HCT116 (cell line): ENCODE data around the gene CBR1. TPM values are rescaled to one million over a fixed set of nuclear protein-coding genes. Genes with fewer than 3 reads are reported as not detected.

Source experiments
- ATAC-seq: fragments of 200-7000 bp; cut with Tn5 transposase; 2 replicates; pipeline ENCODE4 v1.9.1; 2020; ENCODE audit warnings: mild to moderate bottlenecking, moderate library complexity
- BruUV-seq: library from RNA; stranded (reverse); fragments of 400-500 nt; replicated peaks from 2 replicates; lab custom pipeline; 2021; lab: Mats Ljungman, UMichigan
- CTCF ChIA-PET: fragments of 300-600 bp; sonication (Branson Sonifier 250); formaldehyde crosslinking; loops from one replicate; lab custom pipeline; 2021; ENCODE audit warnings: antibody characterized with exemption; lab: Charles Lee
- POLR2A ChIA-PET: fragments of 300-600, 350-600 bp; sonication (Branson Sonifier 250); formaldehyde crosslinking; loops from one replicate; lab custom pipeline; 2021; ENCODE audit warnings: antibody characterized with exemption; lab: Charles Lee
- RAD21 ChIA-PET, 2 experiments: fragments of 300-600 bp; sonication (Branson Sonifier 250); formaldehyde crosslinking; loops; one replicate each; lab custom pipeline; 2023; ENCODE audit warnings: low total read pairs in 2 of 2; ENCODE audit not compliant: uncharacterized antibody in 2 of 2, unreplicated experiment in 2 of 2, low non-redundant PET in 1 of 2; lab: Charles Lee
- DNase-seq: peaks from one replicate; pipeline ENCODE4 v3.0.0-alpha.2; 2010; ENCODE audit warnings: low read depth, low spot score
- H2AFZ ChIP-seq: fragments of 200-600 bp; shearing (Covaris generic), sonication (generic); 2 replicates; pipeline ENCODE4 v1.6.1; 2017; ENCODE audit warnings: low read depth, mixed run types, mixed read lengths, antibody characterized with exemption, low read length; ENCODE audit not compliant: poor library complexity, severe bottlenecking
- H3K27ac ChIP-seq: 2 replicates; pipeline ENCODE4 v1.5.1; 2012; ENCODE audit warnings: low read depth, low read length
- H3K27me3 ChIP-seq: fragments of 200-600 bp; sonication (generic); 2 replicates; pipeline ENCODE4 v1.6.1; 2016; ENCODE audit warnings: mixed run types, low read length, mixed read lengths; ENCODE audit not compliant: insufficient read depth
- H3K36me3 ChIP-seq, 2 experiments: fragments of 200-500 bp in 1 of 2; fragments of 200-600 bp in 1 of 2; sonication (Bioruptor generic) in 1 of 2; sonication (generic) in 1 of 2; 2 replicates each; pipeline versions ENCODE4 v1.5.1 to v1.6.1; 2014 to 2016; ENCODE audit warnings: low read length in 2 of 2, inconsistent platforms in 1 of 2, mixed read lengths in 1 of 2, mixed run types in 1 of 2; ENCODE audit not compliant: insufficient read depth in 2 of 2, control insufficient read depth in 1 of 2
- H3K4me1 ChIP-seq, 2 experiments: fragments of 200-600 bp in 1 of 2; sonication (generic) in 1 of 2; 2 replicates each; pipeline versions ENCODE4 v1.5.1 to v1.6.1; 2012 to 2017; ENCODE audit warnings: low read length in 2 of 2, inconsistent platforms in 1 of 2, mild to moderate bottlenecking in 1 of 2, mixed read lengths in 1 of 2, mixed run types in 1 of 2, moderate library complexity in 1 of 2; ENCODE audit not compliant: insufficient read depth in 2 of 2, control insufficient read depth in 1 of 2
- H3K4me2 ChIP-seq: fragments of 200-600 bp; sonication (generic); 2 replicates; pipeline ENCODE4 v1.6.1; 2017; ENCODE audit warnings: mixed run types, low read length, mixed read lengths
- H3K4me3 ChIP-seq, 2 experiments: fragments of 200-600 bp in 1 of 2; sonication (generic) in 1 of 2; replicated peaks in 1 of 2; 2 replicates each; pipeline ENCODE4 v1.5.1; 2011 to 2016; ENCODE audit warnings: low read length in 2 of 2, control low read depth in 1 of 2, low read depth in 1 of 2, mild to moderate bottlenecking in 1 of 2, mixed read lengths in 1 of 2, mixed run types in 1 of 2
- H3K79me2 ChIP-seq: fragments of 200-600 bp; sonication (generic); 2 replicates; pipeline ENCODE4 v1.6.1; 2017; ENCODE audit warnings: mild to moderate bottlenecking, mixed run types, low read length, moderate library complexity, mixed read lengths; ENCODE audit not compliant: insufficient read depth
- H3K9ac ChIP-seq: fragments of 200-600 bp; sonication (generic); 2 replicates; pipeline ENCODE4 v1.6.1; 2016; ENCODE audit warnings: low read length, mixed read lengths
- H3K9me2 ChIP-seq: fragments of 200-600 bp; sonication (generic), shearing (Covaris generic); 2 replicates; pipeline ENCODE4 v1.6.1; 2017; ENCODE audit warnings: mixed run types, mild to moderate bottlenecking, moderate library complexity; ENCODE audit not compliant: insufficient read depth
- H3K9me3 ChIP-seq, 2 experiments: fragments of 200-500 bp in 1 of 2; fragments of 200-600 bp in 1 of 2; sonication (Bioruptor generic) in 1 of 2; sonication (generic) in 1 of 2; 2 replicates each; pipeline ENCODE4 v1.6.1; 2014 to 2017; ENCODE audit warnings: low read length in 2 of 2, mixed read lengths in 2 of 2, inconsistent platforms in 1 of 2, low read depth in 1 of 2, mild to moderate bottlenecking in 1 of 2, mixed run types in 1 of 2, moderate library complexity in 1 of 2; ENCODE audit not compliant: control insufficient read depth in 1 of 2, insufficient read depth in 1 of 2
- H4K20me1 ChIP-seq: fragments of 200-600 bp; sonication (generic), shearing (Covaris generic); 2 replicates; pipeline ENCODE4 v1.6.1; 2017; ENCODE audit warnings: mixed run types, mild to moderate bottlenecking, moderate library complexity; ENCODE audit not compliant: insufficient read depth
- ATF3 ChIP-seq: IDR thresholded peaks from 2 replicates; pipeline ENCODE4 v1.6.1; 2012
- CTCF ChIP-seq, 3 experiments: fragments of 200-600 bp in 1 of 3; sonication (generic) in 1 of 3; IDR thresholded peaks in 2 of 3; conservative IDR thresholded peaks in 1 of 3; 2 replicates each; pipeline ENCODE4 v1.5.1; 2012 to 2017; ENCODE audit warnings: low read depth in 2 of 3, low read length in 2 of 3, antibody characterized with exemption in 1 of 3, borderline replicate concordance in 1 of 3, control low read depth in 1 of 3, mild to moderate bottlenecking in 1 of 3, mixed read lengths in 1 of 3, mixed run types in 1 of 3, moderate library complexity in 1 of 3; ENCODE audit not compliant: insufficient read depth in 1 of 3
- EGR1 ChIP-seq: IDR thresholded peaks from 2 replicates; pipeline ENCODE4 v1.6.1; 2012; ENCODE audit warnings: low read depth
- ELF1 ChIP-seq: IDR thresholded peaks from 2 replicates; pipeline ENCODE4 v1.6.1; 2012; ENCODE audit warnings: low read depth, borderline replicate concordance
- EZH2phosphoT487 ChIP-seq: fragments of 200-600 bp; IDR thresholded peaks from 2 replicates; pipeline ENCODE4 v1.6.1; 2018; ENCODE audit warnings: antibody characterized with exemption, borderline replicate concordance
- FOSL1 ChIP-seq: IDR thresholded peaks from 2 replicates; pipeline ENCODE4 v1.6.1; 2012; ENCODE audit warnings: low read depth
- JUND ChIP-seq: IDR thresholded peaks from 2 replicates; pipeline ENCODE4 v1.6.1; 2012
- MAX ChIP-seq: IDR thresholded peaks from 2 replicates; pipeline ENCODE4 v1.6.1; 2012
- POLR2A ChIP-seq: IDR thresholded peaks from 2 replicates; pipeline ENCODE4 v1.7.0; 2011; ENCODE audit warnings: borderline replicate concordance; ENCODE audit not compliant: insufficient read depth, insufficient read length; ENCODE audit errors: extremely low read depth
- POLR2AphosphoS5 ChIP-seq: IDR thresholded peaks from 2 replicates; pipeline ENCODE4 v1.6.1; 2011; ENCODE audit warnings: mild to moderate bottlenecking, low read depth, low read length, moderate library complexity
- RAD21 ChIP-seq: IDR thresholded peaks from 2 replicates; pipeline ENCODE4 v1.6.1; 2012; ENCODE audit warnings: low read depth, mild to moderate bottlenecking
- REST ChIP-seq: IDR thresholded peaks from 2 replicates; pipeline ENCODE4 v1.6.1; 2012; ENCODE audit warnings: low read depth
- SIN3A ChIP-seq: IDR thresholded peaks from 2 replicates; pipeline ENCODE4 v1.6.1; 2012; ENCODE audit warnings: low read depth
- SP1 ChIP-seq: IDR thresholded peaks from 2 replicates; pipeline ENCODE4 v1.6.1; 2012; ENCODE audit warnings: low read depth
- SRF ChIP-seq: IDR thresholded peaks from 2 replicates; pipeline ENCODE4 v1.6.1; 2012; ENCODE audit warnings: low read depth
- TCF7L2 ChIP-seq: IDR thresholded peaks from 2 replicates; pipeline ENCODE4 v1.7.0; 2011; ENCODE audit warnings: borderline replicate concordance, inconsistent platforms; ENCODE audit not compliant: insufficient read depth, insufficient read length; ENCODE audit errors: extremely low read depth
- YY1 ChIP-seq: IDR thresholded peaks from 2 replicates; pipeline ENCODE4 v1.6.1; 2011; ENCODE audit warnings: low read length, low read depth, moderate library complexity, mild to moderate bottlenecking; ENCODE audit not compliant: insufficient replicate concordance; ENCODE audit errors: extremely low read depth
- ZBTB33 ChIP-seq: IDR thresholded peaks from 2 replicates; pipeline ENCODE4 v1.6.1; 2011; ENCODE audit warnings: mild to moderate bottlenecking, low read length, moderate library complexity; ENCODE audit not compliant: insufficient replicate concordance; ENCODE audit errors: extremely low read depth
- ZFX ChIP-seq: fragments of 450-650 bp; IDR thresholded peaks from 2 replicates; pipeline ENCODE4 v1.6.1; 2017
- intact Hi-C: fragments of 100-400 bp; cut with micrococcal nuclease; formaldehyde crosslinking; loops from 2 replicates; pipeline ENCODE4 v1.10.0; 2022
- total RNA-seq: library from RNA; stranded (reverse); gene quantifications from one replicate; pipeline ENCODE4 v1.2.1, GENCODE V29; 2021; ENCODE audit not compliant: unreplicated experiment

Gene CBR1
- total RNA-seq, 1 experiment from 2014 or later: 0.91 TPM

GRCh38 chr21:36089946-36090345, 20.1 kb downstream of the CBR1 start:
- CTCF ChIA-PET: no interaction called here
- H3K27ac ChIP-seq: no peak overlapping the region
- no peaks in the 10 kb centered on the region for H3K79me2 ChIP-seq
- POLR2A ChIA-PET: no interaction called here
- RAD21 ChIA-PET: no interaction called here
- no peaks in the 10 kb centered on the region for H4K20me1 ChIP-seq
- no peaks in the 10 kb centered on the region for H3K9me2 ChIP-seq
- no peak for DNase-seq
- H3K36me3 ChIP-seq: no peaks in the 10 kb centered on the region
- H2AFZ ChIP-seq: no peak overlapping the region
- no peak overlapping the region for H3K4me3 ChIP-seq
- intact Hi-C loops: no loop called here
- no TSS peak for BruUV-seq
- no peak for ATAC-seq
- H3K27me3 ChIP-seq: no peaks in the 10 kb centered on the region
- H3K4me1 ChIP-seq: no peaks in the 10 kb centered on the region
- no peak overlapping the region for H3K4me2 ChIP-seq
- TF ChIP-seq POLR2AphosphoS5 (no peak), SP1 (no peak), YY1 (no peak), ELF1 (no peak), ATF3 (no peak), EZH2phosphoT487 (no peak), RAD21 (no peak), JUND (no peak), REST (no peak), SIN3A (no peak), ZBTB33 (no peak), FOSL1 (no peak), MAX (no peak), CTCF (IDR thresholded peaks at IDR 0.05 in 2 of 3, conservative IDR thresholded peaks at IDR 0.05 in 1 of 3; ENCODE audit: borderline replicate concordance in 1 of 3, insufficient read depth in 1 of 3, low read depth in 2 of 3, low read length in 2 of 3) (no peak), POLR2A (no peak), ZFX (no peak), TCF7L2 (no peak), EGR1 (no peak), SRF (no peak)
- no peak overlapping the region for H3K9ac ChIP-seq
- H3K9me3 ChIP-seq: peaks cover 10 to 11% of the 10 kb centered on the region in 2 experiments; a peak in 2 of 4 replicates
